Measurements from ENCODE around the gene GABRB1.
"Not testable (repeated sequence)": the region's sequence is repeated elsewhere in the genome, so short reads cannot be mapped to it uniquely, and the experiment has no call there.

The GABRB1 gene

DNA sequence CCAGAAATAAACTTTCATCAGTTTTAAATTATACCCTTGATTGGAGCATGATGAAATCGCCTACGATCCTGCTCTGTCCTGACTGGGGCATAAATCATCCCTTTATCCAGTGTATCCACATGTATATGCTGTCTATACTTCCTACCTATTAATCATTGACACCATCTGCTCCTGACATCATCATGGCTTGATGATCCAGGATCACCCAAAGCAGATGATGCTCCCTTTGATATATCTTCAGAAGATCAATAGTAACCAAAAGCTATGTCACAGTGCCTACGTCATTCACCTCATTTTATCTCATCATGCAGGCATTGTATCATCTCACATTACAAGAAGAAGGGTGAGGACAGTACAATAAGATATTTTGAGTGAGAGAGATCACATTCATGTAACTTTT, 294.7 kb downstream of the GABRB1 start:
- no peak for DNase-seq

DNA sequence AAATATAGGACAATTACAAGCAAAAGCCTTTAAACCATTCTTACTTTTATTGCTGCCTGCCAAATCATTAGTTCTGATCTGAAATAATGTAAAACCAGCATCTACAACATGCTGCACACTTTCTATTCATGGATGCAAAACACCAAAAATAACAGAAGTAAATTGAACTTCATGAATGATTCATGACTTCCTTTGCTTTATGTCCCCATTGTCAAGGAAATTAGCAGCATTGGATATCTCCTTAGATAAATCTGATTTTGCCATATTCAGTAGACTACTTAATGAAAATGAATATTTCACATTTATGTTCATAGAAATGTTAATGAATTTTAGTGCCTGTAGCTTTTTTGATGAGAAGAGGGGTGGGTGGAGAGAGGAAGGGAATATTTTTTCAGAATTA, 299.5 kb downstream of the GABRB1 start:
- DNase-seq, result no peak

DNA sequence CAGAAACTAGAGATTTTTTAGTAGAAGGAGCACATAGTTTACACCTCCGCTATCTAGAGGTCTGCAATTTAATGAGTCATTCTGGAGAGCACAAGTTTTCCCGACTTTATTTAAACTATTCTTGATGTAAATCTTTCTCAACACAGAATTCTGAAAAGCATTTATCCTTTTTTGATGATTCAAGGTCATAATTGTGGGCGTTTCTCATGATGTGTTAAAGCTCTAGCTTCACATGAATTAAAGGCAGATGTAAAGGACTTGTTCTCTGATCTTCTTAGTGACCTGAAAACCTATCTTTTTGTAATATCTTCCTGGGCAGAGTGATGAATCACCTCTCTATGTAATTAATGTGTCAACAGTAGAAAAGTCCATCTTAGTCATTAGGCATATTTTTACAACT, 303.3 kb downstream of the GABRB1 start:
- no peak for DNase-seq

GRCh38 chr4:47337893-47338292, 306.5 kb downstream of the GABRB1 start:
- DNase-seq, result no peak

DNA sequence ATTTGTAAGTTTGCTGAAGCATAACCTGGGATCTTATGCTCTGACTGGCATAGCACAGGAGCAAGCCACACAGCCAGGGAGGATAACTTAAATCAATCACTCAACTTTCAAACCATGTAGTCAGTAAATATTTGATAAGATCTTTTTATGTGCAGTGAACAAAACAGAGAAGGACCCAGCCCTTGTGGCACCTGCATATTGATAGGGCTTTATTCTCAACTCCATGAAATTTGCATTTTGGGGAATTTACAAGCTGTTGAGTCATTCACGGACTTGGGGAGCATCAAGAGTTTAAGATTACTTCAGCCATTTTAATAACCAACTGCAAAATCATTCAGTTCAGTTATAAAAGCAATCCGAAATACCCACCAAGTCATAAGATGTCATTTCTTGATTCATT, 309.5 kb downstream of the GABRB1 start:
- no peak for DNase-seq

DNA sequence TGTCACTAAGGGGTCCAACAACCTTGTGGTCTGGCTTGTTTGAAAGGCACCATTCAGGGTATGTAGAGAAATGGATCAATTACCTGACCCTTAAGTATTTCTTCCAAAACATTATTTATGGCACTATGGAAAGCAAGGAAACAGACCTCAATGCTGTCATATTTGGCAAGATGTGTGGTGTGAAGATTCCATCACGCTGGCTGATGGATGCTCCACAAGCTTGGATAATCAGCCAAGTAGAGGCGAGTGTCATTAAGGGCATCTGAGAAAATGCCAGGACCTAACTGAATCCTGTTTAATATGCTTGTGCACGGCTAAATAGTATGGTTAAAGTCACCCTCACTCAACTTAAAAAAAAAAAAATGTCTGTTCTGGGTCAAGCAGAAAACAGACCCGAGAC, 311.4 kb downstream of the GABRB1 start:
- no peak for DNase-seq

GRCh38 chr4:47349326-47349725, 318.0 kb downstream of the GABRB1 start:
- DNase-seq, result no peak

DNA sequence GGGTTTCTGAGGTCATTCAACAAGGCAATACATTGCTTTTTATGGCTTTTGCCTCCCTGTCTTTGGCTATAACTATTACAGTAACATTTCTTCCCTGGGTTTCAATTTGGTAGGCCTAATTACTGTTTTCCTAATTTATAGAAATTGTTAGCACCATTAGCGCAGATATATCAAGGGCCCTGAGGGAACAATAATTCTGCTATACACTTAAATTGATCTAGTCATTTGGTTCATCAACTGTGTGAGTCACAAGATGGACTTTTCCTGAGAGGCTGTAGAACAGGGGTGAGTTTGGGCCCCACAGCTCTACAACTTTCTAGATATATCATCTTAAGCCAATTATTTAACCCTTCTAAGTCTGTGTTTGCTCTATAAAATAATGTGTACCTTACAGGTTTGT, 324.2 kb downstream of the GABRB1 start:
- DNase-seq, result no peak

DNA sequence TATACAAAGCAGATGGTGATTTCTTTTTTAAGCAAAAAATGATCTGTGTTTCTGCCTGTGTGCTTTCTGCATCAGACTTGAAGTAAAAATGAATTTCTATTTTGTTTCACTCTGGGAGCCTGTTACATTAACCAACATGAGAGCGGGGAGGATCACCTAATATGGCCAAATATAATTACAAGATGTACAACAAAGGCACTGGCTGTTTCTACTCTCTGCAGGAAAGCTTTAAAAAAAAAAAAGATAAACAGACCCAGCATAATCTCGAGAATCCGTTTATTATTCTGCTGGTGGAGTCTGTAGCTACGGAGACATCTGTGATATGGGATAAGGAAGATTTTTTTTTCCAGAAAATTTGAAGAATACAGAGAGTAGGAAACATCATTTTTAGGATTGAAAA, 328.5 kb downstream of the GABRB1 start:
- no peak for DNase-seq

GRCh38 chr4:47367761-47368160, 336.4 kb downstream of the GABRB1 start:
- DNase-seq, result no peak

DNA sequence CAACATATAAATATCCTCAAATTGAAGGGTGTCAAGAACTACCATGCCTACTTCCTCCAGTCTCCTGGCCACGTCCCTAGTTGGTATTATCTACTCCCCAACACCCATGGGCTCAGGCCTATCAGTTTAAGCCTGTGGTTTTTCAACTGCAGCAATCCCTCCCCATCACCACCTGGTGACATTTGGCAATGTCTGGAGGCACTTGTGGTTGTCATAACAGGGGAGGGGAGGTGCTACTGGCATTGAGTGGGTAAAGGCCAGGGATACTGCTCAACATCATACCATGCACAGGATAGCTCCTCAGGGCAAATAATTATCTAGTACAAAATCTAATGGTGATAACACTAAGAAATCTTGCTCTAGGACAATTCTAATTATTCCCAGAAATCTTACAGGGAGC, 336.8 kb downstream of the GABRB1 start:
- no peak for DNase-seq

DNA sequence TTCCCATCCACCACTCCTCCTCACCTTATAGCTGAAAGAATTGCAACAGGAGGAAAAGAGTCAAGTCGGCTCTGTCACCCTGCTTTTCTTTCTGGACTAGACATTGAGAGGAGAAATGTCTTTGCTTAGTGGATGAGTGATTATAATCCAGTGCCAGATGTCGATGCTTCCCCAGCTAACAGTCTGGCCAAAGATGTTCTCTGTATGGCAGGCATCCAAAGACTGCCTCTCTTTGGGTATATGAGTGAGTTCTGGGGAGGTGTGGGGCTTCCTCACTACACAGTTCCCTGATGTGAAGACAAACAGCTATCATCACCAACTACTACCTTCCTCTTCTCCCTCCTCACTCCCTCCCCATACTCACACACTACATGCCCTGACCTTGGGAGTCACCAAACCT, 341.2 kb downstream of the GABRB1 start:
- DNase-seq, result no peak

GRCh38 chr4:47373174-47373573, 341.8 kb downstream of the GABRB1 start:
- no peak for DNase-seq

DNA sequence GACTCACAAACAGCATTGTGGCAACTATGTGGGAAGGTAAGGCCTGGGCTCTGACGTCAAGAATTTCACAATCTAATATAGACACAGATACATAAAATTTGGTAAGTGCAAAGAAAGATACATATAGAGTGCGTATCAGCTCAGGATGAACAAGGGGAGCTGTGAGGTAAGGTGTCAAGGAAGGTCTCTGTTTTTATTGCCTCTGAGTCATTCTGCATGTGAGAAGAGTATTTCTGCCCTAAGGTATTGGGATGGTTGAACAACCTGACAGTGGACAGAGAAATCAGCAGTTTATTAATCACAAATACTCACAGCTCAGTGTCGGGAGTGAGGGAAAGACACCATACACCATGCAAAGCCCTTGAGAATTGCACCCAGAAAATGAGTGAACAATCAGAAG, 342.3 kb downstream of the GABRB1 start:
- no peak for DNase-seq

DNA sequence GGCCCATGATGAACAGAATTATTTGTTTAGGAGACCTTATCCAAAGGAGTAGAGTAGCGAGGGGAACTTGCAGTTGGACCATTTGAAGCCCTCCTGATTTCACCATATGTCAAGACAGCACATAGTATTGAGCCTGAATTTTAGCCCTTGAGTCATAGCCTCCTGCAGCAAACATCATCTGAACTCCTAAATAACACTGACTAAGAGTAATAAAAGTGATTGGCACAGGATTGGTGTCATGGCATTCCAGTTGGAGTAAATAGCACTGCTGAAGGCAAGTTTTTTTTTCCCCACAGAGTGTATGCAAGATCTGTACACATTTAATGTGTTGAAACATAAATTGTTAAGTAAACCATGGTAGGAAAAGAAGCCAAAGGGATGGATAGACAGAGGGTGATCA, 343.1 kb downstream of the GABRB1 start:
- no peak for DNase-seq

DNA sequence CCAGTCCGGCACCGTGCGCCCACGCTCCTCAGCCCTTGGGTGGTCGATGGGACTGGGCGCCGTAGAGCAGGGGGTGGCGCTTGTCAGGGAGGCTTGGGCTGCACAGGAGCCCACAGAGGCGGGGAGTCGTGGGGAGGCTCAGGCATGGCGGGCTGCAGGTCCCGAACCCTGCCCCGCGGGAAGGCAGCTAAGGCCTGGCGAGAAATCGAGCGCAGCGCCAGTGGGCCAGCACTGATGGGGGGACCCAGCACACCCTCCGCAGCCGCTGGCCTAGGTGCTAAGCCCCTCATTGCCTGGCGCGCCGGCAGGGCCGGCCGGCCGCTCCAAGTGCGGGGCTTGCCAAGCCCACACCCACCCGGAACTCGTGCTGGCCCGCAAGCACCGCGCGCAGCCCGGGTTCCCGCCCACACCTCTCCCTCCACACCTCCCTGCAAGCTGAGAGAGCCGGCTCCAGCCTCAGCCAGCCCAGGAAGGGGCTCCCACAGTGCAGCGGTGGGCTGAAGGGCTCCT, 346.7 kb downstream of the GABRB1 start:
- not testable (repeated sequence) for DNase-seq

- DNase-seq, result no peak
Observed at GRCh38 chr4:47381172-47381571, 349.8 kb downstream of the GABRB1 start.

GRCh38 chr4:47382846-47383360, 351.5 kb downstream of the GABRB1 start:
- DNase-seq, result no peak

GRCh38 chr4:47383829-47384427, 352.6 kb downstream of the GABRB1 start:
- peak; percentile 69 for DNase-seq

- DNase-seq, result no peak
Observed at GRCh38 chr4:47386146-47386545, 354.8 kb downstream of the GABRB1 start.

- DNase-seq, result no peak
Observed at GRCh38 chr4:47386561-47387235, 355.3 kb downstream of the GABRB1 start.

DNA sequence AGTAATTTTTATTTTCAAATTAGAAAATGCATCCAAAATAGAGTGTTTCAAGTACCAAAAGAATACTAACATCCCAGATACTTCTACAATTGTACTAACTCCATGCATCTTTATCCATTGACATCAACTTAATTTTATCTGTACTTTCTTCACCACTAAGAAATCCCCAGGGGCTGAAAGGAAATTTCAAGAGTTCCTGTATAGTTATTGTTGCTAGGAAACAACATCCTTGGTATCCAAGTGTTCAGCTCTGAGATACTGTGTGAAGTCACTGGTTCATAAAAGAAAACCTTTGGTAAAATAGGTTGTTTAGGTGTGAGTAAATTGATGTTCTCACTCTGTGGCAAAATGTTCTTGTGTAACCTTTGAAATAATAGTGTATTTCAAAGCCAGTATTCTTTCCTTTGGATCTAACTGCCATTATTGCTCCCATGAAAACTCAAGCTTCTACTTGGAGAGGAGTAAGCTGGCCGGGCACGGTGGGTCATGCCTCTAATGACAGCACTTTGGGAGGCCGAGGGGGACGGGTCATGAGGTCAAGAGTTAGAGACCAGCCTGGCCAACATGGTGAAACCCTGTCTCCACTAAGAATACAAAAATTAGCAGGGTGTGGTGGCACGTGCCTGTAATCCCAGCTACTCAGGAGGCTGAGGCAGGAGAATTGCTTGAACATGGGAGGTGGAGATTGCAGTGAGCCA, 359.2 kb downstream of the GABRB1 start:
- DNase-seq, result no peak

DNA sequence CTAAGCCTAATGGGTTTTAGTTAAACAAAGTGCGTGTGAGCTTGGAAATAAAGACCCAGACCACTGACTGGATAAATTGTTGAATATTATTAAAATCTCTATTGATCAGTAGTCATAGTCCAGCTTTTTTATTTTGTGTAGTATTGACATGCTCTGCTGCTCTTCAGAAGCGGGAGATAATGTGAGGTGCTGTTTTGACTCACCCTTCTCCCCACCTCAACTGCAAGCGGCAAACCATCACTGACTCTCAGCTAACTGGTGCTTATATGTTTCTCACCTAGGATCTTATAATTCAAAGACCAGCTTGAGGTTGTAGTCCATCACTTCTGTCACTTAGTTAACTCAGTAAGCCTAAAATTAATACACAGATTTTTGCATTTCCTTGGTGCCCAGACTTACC, 359.9 kb downstream of the GABRB1 start:
- no peak for DNase-seq

DNA sequence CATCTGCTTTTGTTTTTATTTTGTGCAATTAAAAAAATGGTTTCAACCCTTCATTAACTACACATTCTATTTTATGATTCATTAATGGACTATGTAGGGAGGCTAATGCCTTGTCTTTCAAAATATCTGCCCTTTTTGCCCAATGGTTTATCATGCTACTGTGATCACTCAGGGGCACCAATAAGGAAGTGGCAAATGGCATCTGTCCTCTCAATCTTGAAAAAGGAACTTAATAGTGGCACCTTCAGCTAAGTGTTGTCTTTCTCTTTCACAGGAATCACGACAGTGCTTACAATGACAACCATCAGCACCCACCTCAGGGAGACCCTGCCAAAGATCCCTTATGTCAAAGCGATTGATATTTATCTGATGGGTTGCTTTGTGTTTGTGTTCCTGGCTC, 375.0 kb downstream of the GABRB1 start:
- no peak for DNase-seq
